ENCODE results near the gene EML6.

The EML6 gene

GRCh38 chr2:54879598-54880332, 156.3 kb downstream of the EML6 start:
- DNase-seq (ENCODE audit: low read depth in 2 of 2) = no peak

- DNase-seq (ENCODE audit: low read depth in 2 of 2) = no peak
Measured at GRCh38 chr2:54880428-54880827, 157.0 kb downstream of the EML6 start.

GRCh38 chr2:54881759-54882158, 158.3 kb downstream of the EML6 start:
- no peak for DNase-seq (ENCODE audit: low read depth in 2 of 2)

GRCh38 chr2:54885891-54886290, 162.4 kb downstream of the EML6 start:
- no peak for DNase-seq (ENCODE audit: low read depth in 2 of 2)

GRCh38 chr2:54887850-54888545, 164.5 kb downstream of the EML6 start:
- no peak for DNase-seq (ENCODE audit: low read depth in 2 of 2)

- DNase-seq (ENCODE audit: low read depth in 2 of 2) = no peak
Measured at GRCh38 chr2:54889053-54889452, 165.6 kb downstream of the EML6 start.

GRCh38 chr2:54891909-54892308, 168.4 kb downstream of the EML6 start:
- DNase-seq (ENCODE audit: low read depth in 2 of 2) = no peak

GRCh38 chr2:54894467-54894866, 171.0 kb downstream of the EML6 start:
- DNase-seq (ENCODE audit: low read depth in 2 of 2) = no peak

DNA sequence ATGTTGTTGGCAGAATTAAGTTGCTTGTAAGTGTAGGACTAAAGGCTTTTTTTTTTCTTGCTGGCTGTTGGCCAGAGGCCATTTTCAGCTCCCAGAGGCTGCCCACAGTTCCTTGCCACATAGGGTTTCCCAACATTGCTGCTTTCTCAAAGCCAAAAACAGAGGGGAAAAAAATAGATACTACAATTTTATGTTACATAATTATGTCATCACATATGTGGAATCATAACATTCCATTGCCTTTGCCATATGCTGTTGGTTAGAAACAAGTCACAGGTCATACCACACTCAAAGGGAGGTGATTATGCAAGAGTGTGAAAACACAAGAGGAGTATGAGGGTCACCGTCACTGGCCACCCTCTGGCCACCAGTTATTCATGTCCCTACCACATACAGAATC, 172.3 kb downstream of the EML6 start:
- no peak for DNase-seq (ENCODE audit: low read depth in 2 of 2)

- no peak for DNase-seq (ENCODE audit: low read depth in 2 of 2)
Measured at GRCh38 chr2:54897420-54898310, 174.2 kb downstream of the EML6 start.

DNA sequence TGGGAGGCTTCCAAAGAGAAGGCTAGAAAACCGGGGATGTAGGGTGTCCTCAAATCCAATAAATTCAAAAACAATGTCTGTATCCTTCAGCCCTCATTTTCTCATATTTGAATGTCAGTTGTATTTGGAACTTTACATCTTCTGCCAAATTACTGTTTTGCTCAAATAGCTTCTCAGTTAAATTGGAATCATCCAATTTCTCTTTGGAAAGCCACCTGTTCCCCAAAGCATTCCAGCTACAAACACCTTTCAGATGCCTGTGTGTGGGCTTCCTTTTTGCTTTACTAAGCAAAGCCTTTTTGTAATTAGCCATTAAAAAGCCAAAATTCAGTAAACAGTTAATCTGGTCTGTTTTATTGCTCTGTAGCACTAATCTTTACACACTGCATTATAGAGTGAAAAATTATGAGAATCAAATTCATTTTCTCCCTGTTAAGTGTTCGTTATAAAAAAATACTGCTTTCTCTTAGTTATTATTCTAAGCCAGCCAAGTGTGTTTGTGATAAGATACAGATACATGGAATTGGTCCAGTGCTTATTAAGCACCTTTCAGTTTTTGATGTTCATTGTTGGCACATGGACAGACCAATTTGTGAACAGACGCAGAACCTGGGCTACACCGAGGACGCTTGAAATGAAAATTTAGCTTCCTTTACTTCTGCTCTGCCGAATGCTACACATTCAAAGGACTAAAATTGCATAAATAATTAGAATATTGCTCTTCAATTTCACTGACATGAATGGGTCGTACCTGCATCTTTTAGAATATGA, 175.2 kb downstream of the EML6 start:
- DNase-seq (ENCODE audit: low read depth in 2 of 2) = no peak

- DNase-seq (ENCODE audit: low read depth in 2 of 2) = no peak
Measured at GRCh38 chr2:54899576-54900200, 176.2 kb downstream of the EML6 start.

GRCh38 chr2:54901224-54901986, 177.9 kb downstream of the EML6 start:
- DNase-seq (ENCODE audit: low read depth in 2 of 2) = no peak

- DNase-seq (ENCODE audit: low read depth in 2 of 2) = no peak
Measured at GRCh38 chr2:54902763-54903162, 179.3 kb downstream of the EML6 start.

GRCh38 chr2:54903736-54904554, 180.5 kb downstream of the EML6 start:
- DNase-seq (ENCODE audit: low read depth in 2 of 2) = peak; percentile 57 to 65

DNA sequence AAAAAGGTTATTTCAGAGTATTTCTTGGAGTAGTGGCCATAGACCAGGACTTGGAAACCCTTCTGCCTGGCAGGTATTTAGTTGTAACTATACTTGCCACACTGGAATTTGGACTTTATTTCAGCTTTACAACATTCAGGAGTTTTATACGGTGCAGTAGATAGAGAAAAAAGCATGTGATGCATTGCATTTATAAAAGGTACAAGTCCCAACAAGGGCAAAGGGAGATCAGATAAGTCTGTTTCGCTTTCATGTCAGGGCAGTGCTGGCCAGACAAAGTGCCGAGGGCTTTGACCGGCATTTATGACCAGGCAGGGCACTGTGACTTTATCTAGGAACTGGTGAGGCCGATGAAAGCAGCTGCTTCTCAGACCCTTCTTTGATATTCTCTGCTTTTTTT, 181.4 kb downstream of the EML6 start:
- no peak for DNase-seq (ENCODE audit: low read depth in 2 of 2)

GRCh38 chr2:54906716-54907115, 183.3 kb downstream of the EML6 start:
- no peak for DNase-seq (ENCODE audit: low read depth in 2 of 2)

DNA sequence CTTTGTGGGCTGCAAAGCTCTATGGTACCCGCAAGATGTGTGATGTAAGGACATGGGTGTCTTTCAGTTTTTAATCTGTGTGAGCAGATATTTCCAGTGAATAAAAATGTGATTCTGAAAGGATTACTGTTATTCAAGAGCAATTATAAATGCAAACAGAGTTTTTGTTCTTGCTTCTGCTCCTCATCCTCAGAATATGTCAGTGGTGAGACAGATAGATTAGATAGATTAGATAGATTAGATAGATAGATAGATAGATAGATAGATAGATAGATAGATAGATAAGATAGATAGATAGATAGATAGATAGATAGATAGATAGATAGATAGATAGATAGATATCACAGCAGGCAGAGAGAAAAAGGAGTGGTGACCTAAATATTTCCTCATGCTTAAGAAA, 184.2 kb downstream of the EML6 start:
- DNase-seq (ENCODE audit: low read depth in 2 of 2) = no peak

GRCh38 chr2:54908591-54908990, 185.1 kb downstream of the EML6 start:
- DNase-seq (ENCODE audit: low read depth in 2 of 2) = no peak

- DNase-seq (ENCODE audit: low read depth in 2 of 2) = no peak
Measured at GRCh38 chr2:54909001-54909400, 185.5 kb downstream of the EML6 start.
